COLO829 (cell line): ENCODE results near the gene PKDCC.

Experiments
- DNase-seq: peaks from one replicate; pipeline ENCODE4 v3.0.0; 2012; ENCODE audit warnings: low spot score

Gene PKDCC, protein sequence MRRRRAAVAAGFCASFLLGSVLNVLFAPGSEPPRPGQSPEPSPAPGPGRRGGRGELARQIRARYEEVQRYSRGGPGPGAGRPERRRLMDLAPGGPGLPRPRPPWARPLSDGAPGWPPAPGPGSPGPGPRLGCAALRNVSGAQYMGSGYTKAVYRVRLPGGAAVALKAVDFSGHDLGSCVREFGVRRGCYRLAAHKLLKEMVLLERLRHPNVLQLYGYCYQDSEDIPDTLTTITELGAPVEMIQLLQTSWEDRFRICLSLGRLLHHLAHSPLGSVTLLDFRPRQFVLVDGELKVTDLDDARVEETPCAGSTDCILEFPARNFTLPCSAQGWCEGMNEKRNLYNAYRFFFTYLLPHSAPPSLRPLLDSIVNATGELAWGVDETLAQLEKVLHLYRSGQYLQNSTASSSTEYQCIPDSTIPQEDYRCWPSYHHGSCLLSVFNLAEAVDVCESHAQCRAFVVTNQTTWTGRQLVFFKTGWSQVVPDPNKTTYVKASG

GRCh38 chr2:42047488-42048298, at the start of gene PKDCC:
PKDCC (plus strand) TSS chr2:42048021; CDS start chr2:42048200, 179 bp downstream.
- DNase-seq = peak; percentile 53

GRCh38 chr2:41998186-41999127, 49.4 kb upstream of the PKDCC start:
- DNase-seq = no peak

- no peak for DNase-seq
Measured at GRCh38 chr2:41999128-41999480, 48.7 kb upstream of the PKDCC start.

GRCh38 chr2:41999592-42000281, 48.1 kb upstream of the PKDCC start:
- DNase-seq = no peak

DNA sequence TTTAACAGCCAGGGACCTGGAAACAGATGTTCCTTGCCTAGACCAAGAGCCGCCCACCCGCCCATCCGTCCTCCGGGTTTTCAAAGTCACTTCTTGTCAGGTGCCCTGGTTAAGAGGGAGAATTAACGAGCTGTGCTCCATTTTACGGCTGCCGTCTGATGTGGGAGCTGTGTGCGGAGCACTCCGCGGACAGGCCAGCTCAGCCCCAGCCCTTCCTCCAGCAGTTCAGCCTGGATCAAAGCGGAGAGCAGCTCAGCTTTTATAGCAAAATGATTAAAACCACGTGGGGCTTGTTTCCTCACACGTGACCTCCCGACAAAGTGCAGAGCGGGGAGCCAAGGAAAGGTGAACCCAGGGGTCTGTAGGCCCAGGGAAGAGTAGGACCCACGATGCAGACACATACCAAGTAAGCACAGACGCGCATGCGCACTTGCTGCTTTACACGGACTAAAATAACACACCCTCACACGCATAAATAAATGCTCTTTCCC, 46.1 kb upstream of the PKDCC start:
- DNase-seq = no peak

- DNase-seq = no peak
Measured at GRCh38 chr2:42007551-42007950, 40.3 kb upstream of the PKDCC start.

DNA sequence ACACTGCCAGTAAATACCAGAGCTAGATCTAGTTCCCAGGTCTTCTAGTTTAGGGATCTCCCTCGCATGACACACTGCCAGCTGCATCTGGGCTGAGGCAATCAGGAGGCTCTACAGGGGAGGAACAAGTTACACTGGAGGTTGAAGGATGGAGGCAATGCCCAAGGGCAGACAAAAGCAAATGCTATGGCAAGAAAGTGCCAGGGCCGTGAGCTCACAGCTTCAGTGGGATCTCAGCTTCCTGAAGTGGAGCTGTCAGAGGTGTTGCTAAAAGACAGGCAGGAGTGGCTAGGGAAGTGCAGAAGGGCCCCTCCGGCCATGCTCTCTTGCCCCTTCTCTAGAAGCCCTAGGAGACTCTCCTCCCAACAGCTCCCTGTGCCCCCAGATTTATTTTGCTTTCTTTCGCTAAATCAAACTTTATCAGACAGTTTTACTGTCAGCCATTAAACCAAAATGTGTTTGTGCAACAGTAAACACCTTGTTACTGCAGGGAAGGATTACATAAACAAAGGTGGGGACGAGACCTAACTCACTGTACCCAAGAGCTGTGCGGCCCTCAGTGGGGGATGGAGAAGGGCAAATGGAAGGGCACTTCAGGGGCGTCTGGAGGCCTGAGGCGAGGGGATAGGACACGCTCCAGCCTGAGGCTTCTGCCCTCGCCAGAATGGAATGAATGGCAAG, 39.4 kb upstream of the PKDCC start:
- DNase-seq = no peak

DNA sequence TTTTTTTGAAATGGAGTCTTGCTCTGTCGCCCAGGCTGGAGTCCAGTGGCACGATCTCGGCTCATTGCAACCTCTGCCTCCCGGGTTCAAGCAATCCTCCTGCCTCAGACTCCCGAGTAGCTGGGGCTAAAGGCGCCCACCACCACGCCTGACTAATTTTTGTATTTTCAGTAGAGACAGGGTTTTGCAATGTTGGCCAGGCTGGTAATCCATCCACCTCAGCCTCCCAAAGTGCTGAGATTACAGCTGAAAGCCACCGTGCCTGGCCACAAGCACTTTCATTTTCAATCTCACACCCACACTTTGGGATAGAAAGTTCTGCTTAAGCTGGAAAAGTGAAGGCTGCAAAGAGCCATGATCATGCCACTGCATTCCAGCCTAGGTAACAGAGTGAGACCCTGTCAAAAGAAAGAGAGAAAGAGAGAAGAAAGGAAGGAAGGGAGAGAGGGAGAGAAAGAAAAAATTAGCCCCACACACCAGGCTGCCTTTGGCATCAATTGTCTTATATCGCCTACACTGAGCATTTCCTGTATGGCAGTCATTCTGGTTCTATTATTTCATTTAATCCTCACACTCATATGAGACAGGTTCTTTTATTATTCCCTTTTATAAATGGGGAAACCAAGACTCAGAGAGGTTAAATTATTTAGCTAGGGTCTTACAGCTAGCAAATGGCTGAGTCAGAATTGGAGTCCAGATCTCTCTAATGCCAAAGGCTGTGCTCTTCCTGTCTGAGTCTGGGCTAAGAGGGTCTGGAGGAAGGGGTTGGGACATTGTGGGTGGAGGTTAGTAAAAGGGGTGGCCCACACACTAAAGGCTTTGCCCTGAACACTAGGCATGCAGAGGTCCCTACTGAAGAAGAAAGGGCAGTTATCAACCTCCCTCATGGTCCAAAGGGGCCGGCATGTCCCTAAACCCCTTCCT, 37.9 kb upstream of the PKDCC start:
- no peak for DNase-seq

- DNase-seq = no peak
Measured at GRCh38 chr2:42010743-42011298, 37.0 kb upstream of the PKDCC start.

DNA sequence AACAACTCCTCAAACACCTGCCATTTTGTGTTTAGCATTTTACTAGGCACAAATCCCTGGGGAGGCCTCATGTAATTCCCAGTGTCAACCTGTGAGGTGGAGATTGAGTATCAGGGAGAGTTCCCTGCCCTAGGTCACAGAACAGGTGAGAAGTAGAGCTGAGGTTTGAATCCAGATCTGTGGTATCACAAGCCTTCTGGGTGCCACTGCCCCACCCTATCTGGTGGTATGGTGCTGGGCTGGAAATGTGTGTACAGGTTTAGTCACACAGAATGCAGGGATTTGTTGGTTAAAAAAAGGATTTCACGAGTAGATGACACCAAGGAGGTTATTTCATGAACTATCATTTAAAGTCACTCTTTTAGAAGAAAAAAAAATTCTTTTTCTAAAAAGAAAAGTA, 35.7 kb upstream of the PKDCC start:
- DNase-seq = no peak

GRCh38 chr2:42012651-42013050, 35.2 kb upstream of the PKDCC start:
- DNase-seq = no peak

- no peak for DNase-seq
Measured at GRCh38 chr2:42013409-42013808, 34.4 kb upstream of the PKDCC start.

DNA sequence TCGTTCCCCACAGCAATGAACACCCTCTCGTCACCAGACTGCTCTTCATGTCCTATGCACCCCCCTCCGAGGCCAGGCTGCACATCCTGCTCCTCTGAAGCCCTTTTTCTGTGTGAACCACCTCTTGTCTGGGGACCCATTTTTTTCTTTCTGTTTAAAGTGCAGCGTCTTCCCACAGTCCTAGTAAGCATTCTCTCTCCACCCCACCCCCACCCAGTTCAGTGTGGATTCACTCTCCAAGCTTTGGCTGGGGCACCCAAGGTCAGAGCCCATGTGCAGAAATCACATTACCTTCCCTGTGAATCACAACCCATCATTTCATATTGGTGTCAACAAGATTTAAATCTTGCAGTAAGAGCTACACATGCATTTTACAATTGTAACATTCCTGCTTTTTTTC, 26.4 kb upstream of the PKDCC start:
- no peak for DNase-seq

- DNase-seq = no peak
Measured at GRCh38 chr2:42025151-42025582, 22.7 kb upstream of the PKDCC start.

DNA sequence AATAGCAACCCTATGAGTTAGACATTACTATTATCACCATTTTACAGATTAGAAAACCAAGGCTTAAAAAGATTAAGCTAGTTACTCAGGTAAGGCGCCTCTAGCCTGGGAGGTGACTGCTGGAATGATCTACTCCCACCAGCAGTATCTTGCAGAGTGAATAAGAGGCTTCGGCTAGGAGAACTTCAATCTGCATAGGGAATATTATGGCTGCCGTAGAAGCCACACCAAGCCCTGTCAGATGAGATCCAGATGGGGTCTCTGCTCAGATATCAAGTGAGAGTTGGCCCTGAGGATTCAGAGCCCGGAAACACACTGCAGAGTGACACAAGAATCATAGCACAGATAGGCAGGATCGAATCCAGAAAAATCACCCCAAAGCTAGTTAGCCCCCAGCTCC, 21.5 kb upstream of the PKDCC start:
- DNase-seq = no peak

- no peak for DNase-seq
Measured at GRCh38 chr2:42028571-42029148, 19.2 kb upstream of the PKDCC start.

- DNase-seq = no peak
Measured at GRCh38 chr2:42029171-42029570, 18.6 kb upstream of the PKDCC start.

DNA sequence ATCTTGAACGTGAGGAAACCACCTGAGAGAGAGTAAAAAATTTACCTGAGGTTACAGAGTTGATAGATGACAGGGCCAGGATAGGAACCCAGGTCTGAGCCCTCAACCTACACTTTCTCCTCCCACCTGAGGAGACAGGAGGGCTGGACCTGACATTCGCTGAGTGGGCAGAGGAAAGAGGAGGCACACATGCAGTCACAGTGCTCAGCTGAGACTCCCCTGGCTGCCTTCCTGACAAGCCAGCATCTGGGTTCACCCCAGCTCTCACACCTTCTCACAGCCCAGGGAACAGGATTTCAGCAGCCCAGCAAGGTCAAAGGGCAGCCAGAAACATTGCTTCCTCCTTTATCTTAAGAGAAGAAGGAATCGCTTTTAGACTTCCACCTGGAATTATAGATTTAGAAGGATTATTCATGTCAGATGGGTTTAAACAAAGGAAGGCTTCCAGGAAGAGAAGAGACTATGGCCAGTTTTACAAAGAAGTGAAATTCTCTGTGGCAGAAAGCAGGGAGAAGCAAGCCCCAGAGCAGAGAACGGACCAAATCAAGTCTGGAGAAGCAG, 18.1 kb upstream of the PKDCC start:
- DNase-seq = no peak
